ENCODE data around the gene ESAM. TPM values are rescaled to one million over a fixed set of nuclear protein-coding genes. Genes with fewer than 3 reads are reported as not detected.
A peak's percentile ranks its signal among the peaks of the same experiment; 100 is the strongest.

ESAM gene
- total RNA-seq, 4 donors from 2014 or later = 18.6 to 45.9 (median 33.0) TPM

GRCh38 chr11:124745835-124746620 lies 16.1 kb downstream of the ESAM start:
- Histone ChIP-seq H3K27me3 (peaks cover 0 to 100% of the 10 kb centered on the region in 2 donors), H3K9me3 (no peaks in the 10 kb centered on the region), H3K4me3 (peak overlapping the region; percentile 20 to 54 (median 35)), H3K27ac (peak overlapping the region in 2 of 4 donors; percentile 49 to 79), H3K4me1 (peaks cover 0 to 31% (median 10%) of the 10 kb centered on the region in 4 donors), H3K36me3 (no peaks in the 10 kb centered on the region)
- 4 to 13% methylated on average over 40 to 41 of the region's 41 CpGs for WGBS, 2 donors
- no peak for TF ChIP-seq CTCF (IDR thresholded peaks at IDR 0.05)
- TF ChIP-seq POLR2A (IDR thresholded peaks at IDR 0.05) = no peak
- TF ChIP-seq EP300 (IDR thresholded peaks at IDR 0.05) = no peak
- DNase-seq (ENCODE audit: low spot score in 2 of 2) = no peak

- TF ChIP-seq EP300 (IDR thresholded peaks at IDR 0.05) = no peak
- TF ChIP-seq CTCF (IDR thresholded peaks at IDR 0.05) = no peak
- no peak for TF ChIP-seq POLR2A (IDR thresholded peaks at IDR 0.05)
- peaks cover 0 to 36% (median 13%) of the 10 kb centered on the region in 4 donors for H3K4me1 ChIP-seq
- DNase-seq (ENCODE audit: low spot score in 2 of 2) = no peak
- H3K27me3 ChIP-seq = peaks cover 0 to 100% of the 10 kb centered on the region in 2 donors
- H3K4me3 ChIP-seq = peak overlapping the region in 1 of 4 donors; percentile 54
- 44 to 46% methylated on average over 42 to 44 of the region's 44 CpGs for WGBS, 2 donors
- no peak overlapping the region for H3K27ac ChIP-seq
- no peaks in the 10 kb centered on the region for H3K9me3 ChIP-seq
- H3K36me3 ChIP-seq = no peaks in the 10 kb centered on the region
Observed at GRCh38 chr11:124745270-124745834, 16.7 kb downstream of the ESAM start.

GRCh38 chr11:124743050-124743449 lies 19.0 kb downstream of the ESAM start:
- H3K4me3 ChIP-seq = no peak overlapping the region
- peaks cover 0 to 80% of the 10 kb centered on the region in 2 donors for H3K27me3 ChIP-seq
- WGBS, 2 donors = 62 to 65% methylated on average over 6 of the region's 6 CpGs

GRCh38 chr11:124742555-124742954 lies 19.5 kb downstream of the ESAM start:
- 51 to 75% methylated on average over 2 of the region's 2 CpGs for WGBS, 2 donors
- H3K9me3 ChIP-seq = no peaks in the 10 kb centered on the region
- H3K4me1 ChIP-seq = peaks cover 0 to 43% (median 18%) of the 10 kb centered on the region in 4 donors
- H3K27me3 ChIP-seq = peaks cover 0 to 75% of the 10 kb centered on the region in 2 donors
- no peak for DNase-seq (ENCODE audit: low spot score in 2 of 2)
- no peaks in the 10 kb centered on the region for H3K36me3 ChIP-seq
- no peak overlapping the region for H3K27ac ChIP-seq
- TF ChIP-seq CTCF (IDR thresholded peaks at IDR 0.05) (no peak), POLR2A (IDR thresholded peaks at IDR 0.05) (no peak), EP300 (IDR thresholded peaks at IDR 0.05) (no peak)
- H3K4me3 ChIP-seq = no peak overlapping the region

More at GRCh38 chr11:124743050-124743449, 19.0 kb downstream of the ESAM start:
- TF ChIP-seq EP300 (IDR thresholded peaks at IDR 0.05) (no peak), CTCF (IDR thresholded peaks at IDR 0.05) (no peak), POLR2A (IDR thresholded peaks at IDR 0.05) (no peak)
- no peaks in the 10 kb centered on the region for H3K9me3 ChIP-seq
- H3K36me3 ChIP-seq = no peaks in the 10 kb centered on the region
- peaks cover 0 to 48% (median 18%) of the 10 kb centered on the region in 4 donors for H3K4me1 ChIP-seq
- DNase-seq (ENCODE audit: low spot score in 2 of 2) = no peak
- H3K27ac ChIP-seq = no peak overlapping the region

All from tibial nerve (tissue), 4 donors.